ENCODE data around the gene THAP4. TPM values are rescaled to one million over a fixed set of nuclear protein-coding genes. Genes with fewer than 3 reads are reported as not detected.

THAP4 gene
- total RNA-seq, 2 donors from 2014 or later: 44.4 to 59.0 TPM

- no peak for DNase-seq
- Histone ChIP-seq H3K4me3 (no peak overlapping the region), H3K4me1 (peaks cover 17% of the 10 kb centered on the region), H3K9me3 (no peaks in the 10 kb centered on the region), H3K36me3 (replicated peaks in 1 of 2; ENCODE audit: insufficient read depth in 1 of 2, low read depth in 2 of 2) (peaks cover 0 to 8% of the 10 kb centered on the region in 2 donors), H3K27me3 (no peaks in the 10 kb centered on the region), H3K27ac (no peak overlapping the region)
- TF ChIP-seq, protein P1, sequence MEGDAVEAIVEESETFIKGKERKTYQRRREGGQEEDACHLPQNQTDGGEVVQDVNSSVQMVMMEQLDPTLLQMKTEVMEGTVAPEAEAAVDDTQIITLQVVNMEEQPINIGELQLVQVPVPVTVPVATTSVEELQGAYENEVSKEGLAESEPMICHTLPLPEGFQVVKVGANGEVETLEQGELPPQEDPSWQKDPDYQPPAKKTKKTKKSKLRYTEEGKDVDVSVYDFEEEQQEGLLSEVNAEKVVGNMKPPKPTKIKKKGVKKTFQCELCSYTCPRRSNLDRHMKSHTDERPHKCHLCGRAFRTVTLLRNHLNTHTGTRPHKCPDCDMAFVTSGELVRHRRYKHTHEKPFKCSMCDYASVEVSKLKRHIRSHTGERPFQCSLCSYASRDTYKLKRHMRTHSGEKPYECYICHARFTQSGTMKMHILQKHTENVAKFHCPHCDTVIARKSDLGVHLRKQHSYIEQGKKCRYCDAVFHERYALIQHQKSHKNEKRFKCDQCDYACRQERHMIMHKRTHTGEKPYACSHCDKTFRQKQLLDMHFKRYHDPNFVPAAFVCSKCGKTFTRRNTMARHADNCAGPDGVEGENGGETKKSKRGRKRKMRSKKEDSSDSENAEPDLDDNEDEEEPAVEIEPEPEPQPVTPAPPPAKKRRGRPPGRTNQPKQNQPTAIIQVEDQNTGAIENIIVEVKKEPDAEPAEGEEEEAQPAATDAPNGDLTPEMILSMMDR (IDR thresholded peaks at IDR 0.05): no peak
- TF ChIP-seq POLR2A (IDR thresholded peaks at IDR 0.05): no peak
- intact Hi-C loops (cut with DNase I): no loop called here
- no peak for ATAC-seq
- WGBS, 2 donors: 90 to 94% methylated on average over 8 of the region's 8 CpGs
Measured at GRCh38 chr2:241606186-241606585, 30.8 kb downstream of the THAP4 start.

DNA sequence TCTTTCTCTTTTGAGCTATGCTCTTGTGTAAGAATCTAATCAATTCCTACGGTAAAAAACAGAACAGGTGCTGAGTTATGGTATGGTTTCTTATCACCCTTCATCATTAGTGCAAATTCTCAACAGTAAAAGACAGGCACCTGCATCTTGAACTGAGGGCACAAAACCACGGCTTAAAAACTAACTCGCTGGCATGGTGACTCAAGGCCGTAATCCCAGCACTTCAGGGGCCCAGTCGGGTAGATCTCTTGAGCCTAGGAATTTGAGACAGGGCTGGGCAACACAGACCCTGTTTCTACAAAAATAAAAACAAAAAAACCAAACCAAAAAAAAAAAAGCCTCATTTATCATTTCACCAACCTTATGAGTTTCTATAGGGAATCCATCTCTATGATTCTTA lies 33.3 kb downstream of the THAP4 start:
- Histone ChIP-seq H3K9me3 (no peaks in the 10 kb centered on the region), H3K4me1 (no peaks in the 10 kb centered on the region), H3K36me3 (replicated peaks in 1 of 2; ENCODE audit: insufficient read depth in 1 of 2, low read depth in 2 of 2) (peaks cover 0 to 12% of the 10 kb centered on the region in 2 donors), H3K4me3 (no peak overlapping the region), H3K27ac (no peak overlapping the region), H3K27me3 (no peaks in the 10 kb centered on the region)
- intact Hi-C loops (cut with DNase I): no loop called here
- 70 to 71% methylated on average over 5 of the region's 5 CpGs for WGBS, 2 donors
- DNase-seq (no peak), ATAC-seq (no peak)
- TF ChIP-seq, protein P1 (IDR thresholded peaks at IDR 0.05): no peak
- TF ChIP-seq POLR2A (IDR thresholded peaks at IDR 0.05): no peak

DNA sequence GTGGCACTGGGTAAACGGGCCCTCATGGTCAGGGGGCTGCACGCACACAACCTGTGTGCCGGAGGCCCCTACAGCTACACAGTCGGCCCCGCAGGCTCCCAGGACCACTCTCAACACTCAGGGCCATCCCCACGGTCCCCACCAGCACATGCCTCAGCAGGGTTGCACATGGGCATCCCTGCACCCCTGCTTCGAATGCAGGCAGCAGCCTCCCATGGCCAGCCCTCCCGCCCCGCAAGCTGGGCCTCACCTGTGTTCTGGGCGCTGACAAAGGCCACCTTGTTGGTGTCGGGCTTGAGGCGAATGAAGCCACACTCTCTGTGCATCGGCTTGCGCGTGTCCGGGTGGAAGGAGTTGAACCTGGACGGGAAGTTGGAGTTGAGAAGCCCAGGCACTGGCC lies 34.2 kb downstream of the THAP4 start:
- WGBS, 2 donors: 93% methylated on average over 17 of the region's 17 CpGs; no CpG with 5 or more reads in 1 of the 2 donors
- no peak for DNase-seq
- no peak overlapping the region for H3K4me3 ChIP-seq
- H3K27ac ChIP-seq: no peak overlapping the region
- no peak for ATAC-seq
- H3K36me3 ChIP-seq (replicated peaks in 1 of 2; ENCODE audit: insufficient read depth in 1 of 2, low read depth in 2 of 2): peaks cover 0 to 12% of the 10 kb centered on the region in 2 donors
- no peaks in the 10 kb centered on the region for H3K27me3 ChIP-seq
- intact Hi-C loops (cut with DNase I): no loop called here
- TF ChIP-seq, protein P1 (IDR thresholded peaks at IDR 0.05): no peak
- no peak for TF ChIP-seq POLR2A (IDR thresholded peaks at IDR 0.05)
- no peaks in the 10 kb centered on the region for H3K9me3 ChIP-seq
- H3K4me1 ChIP-seq: no peaks in the 10 kb centered on the region

GRCh38 chr2:241601841-241602240 lies 35.1 kb downstream of the THAP4 start:
- DNase-seq: no peak

GRCh38 chr2:241599615-241600014 lies 37.3 kb downstream of the THAP4 start:
- Histone ChIP-seq H3K27ac (no peak overlapping the region), H3K36me3 (replicated peaks in 1 of 2; ENCODE audit: insufficient read depth in 1 of 2, low read depth in 2 of 2) (peaks cover 0 to 16% of the 10 kb centered on the region in 2 donors), H3K9me3 (no peaks in the 10 kb centered on the region), H3K27me3 (no peaks in the 10 kb centered on the region), H3K4me3 (no peak overlapping the region), H3K4me1 (no peaks in the 10 kb centered on the region)
- DNase-seq: no peak
- WGBS, 2 donors: 83 to 86% methylated on average over 6 of the region's 6 CpGs
- TF ChIP-seq, protein P1 (IDR thresholded peaks at IDR 0.05): no peak
- TF ChIP-seq POLR2A (IDR thresholded peaks at IDR 0.05): no peak
- no peak for ATAC-seq
- intact Hi-C loops (cut with DNase I): no loop called here

More at GRCh38 chr2:241601841-241602240, 35.1 kb downstream of the THAP4 start:
- H3K9me3 ChIP-seq: no peaks in the 10 kb centered on the region
- WGBS, 2 donors: 89 to 90% methylated on average over 11 to 13 of the region's 13 CpGs
- no peaks in the 10 kb centered on the region for H3K4me1 ChIP-seq
- H3K36me3 ChIP-seq (replicated peaks in 1 of 2; ENCODE audit: insufficient read depth in 1 of 2, low read depth in 2 of 2): peaks cover 0 to 12% of the 10 kb centered on the region in 2 donors
- intact Hi-C loops (cut with DNase I): no loop called here
- TF ChIP-seq POLR2A (IDR thresholded peaks at IDR 0.05): no peak
- TF ChIP-seq, protein P1 (IDR thresholded peaks at IDR 0.05): no peak
- no peaks in the 10 kb centered on the region for H3K27me3 ChIP-seq
- no peak overlapping the region for H3K27ac ChIP-seq
- H3K4me3 ChIP-seq: no peak overlapping the region
- no peak for ATAC-seq

All from body of pancreas (tissue), 4 donors.